Testis (tissue), 3 donors: Measurements from ENCODE around the gene MIGA2. TPM values are rescaled to one million over a fixed set of nuclear protein-coding genes. Genes with fewer than 3 reads are reported as not detected.

ENCODE experiments used
- DNase-seq: peaks from one replicate; pipeline ENCODE4 v3.0.0-alpha.2; 2019
- H3K27ac ChIP-seq, 2 donors: fragments of 200-600 bp; sonication (generic); one replicate each; pipeline ENCODE4 v1.5.1; 2019
- H3K27me3 ChIP-seq: fragments of 200-600 bp; sonication (generic); one replicate; pipeline ENCODE4 v1.5.1; 2019
- H3K36me3 ChIP-seq: fragments of 200-600 bp; sonication (generic); one replicate; pipeline ENCODE4 v1.5.1; 2017; ENCODE audit warnings: low read depth; ENCODE audit errors: missing control alignments
- H3K4me1 ChIP-seq: fragments of 200-600 bp; sonication (generic); one replicate; pipeline ENCODE4 v1.5.1; 2019
- H3K4me3 ChIP-seq, 2 donors: fragments of 200-600 bp; sonication (generic); one replicate each; pipeline ENCODE4 v1.5.1; 2017 to 2019
- H3K9me3 ChIP-seq: fragments of 200-600 bp; sonication (generic); one replicate; pipeline ENCODE4 v1.5.1; 2017
- CTCF ChIP-seq, 3 experiments: fragments of 450-650 bp in 2 of 3; fragments of 200-600 bp in 1 of 3; sonication (generic) in 1 of 3; IDR thresholded peaks; one replicate each; pipeline ENCODE4 v1.5.1; 2016 to 2019; ENCODE audit warnings: antibody characterized with exemption in 3 of 3, mild to moderate bottlenecking in 2 of 3, moderate library complexity in 1 of 3
- POLR2A ChIP-seq: fragments of 450-650 bp; IDR thresholded peaks from one replicate; pipeline ENCODE4 v1.6.1; 2017; ENCODE audit warnings: antibody characterized with exemption, mild to moderate bottlenecking, moderate library complexity
- WGBS, 2 donors: methylation state at CpG; one replicate each; pipeline ENCODE4 v1.1.5; 2018; 5-methylcytosine and 5-hydroxymethylcytosine counted together
- intact Hi-C: fragments of 100-400 bp; cut with DNase I; formaldehyde crosslinking; loops from one replicate; pipeline ENCODE4 v1.15.1; 2023; ENCODE audit warnings: low total_unique reads
- polyA plus RNA-seq: library from polyadenylated mRNA; stranded (reverse); fragments of 350-450 nt; fragmentation: Illumina TruSeq; extraction: RNeasy Lipid Tissue Mini Kit (QIAGEN cat#74804); gene quantifications from one replicate; pipeline ENCODE4 v1.2.3, GENCODE V29; 2014; ENCODE audit warnings: low read depth, low replicate concordance; ENCODE audit not compliant: insufficient read depth
- total RNA-seq, 2 donors: library from RNA; depleted of rRNA; stranded (reverse); fragments of >200 nt; gene quantifications; one replicate each; pipeline ENCODE4 v1.2.3, GENCODE V29; 2016

The MIGA2 gene
- total and polyA plus RNA-seq, 3 donors from 2014 or later = 22.9 to 42.7 (median 42.0) TPM

DNA sequence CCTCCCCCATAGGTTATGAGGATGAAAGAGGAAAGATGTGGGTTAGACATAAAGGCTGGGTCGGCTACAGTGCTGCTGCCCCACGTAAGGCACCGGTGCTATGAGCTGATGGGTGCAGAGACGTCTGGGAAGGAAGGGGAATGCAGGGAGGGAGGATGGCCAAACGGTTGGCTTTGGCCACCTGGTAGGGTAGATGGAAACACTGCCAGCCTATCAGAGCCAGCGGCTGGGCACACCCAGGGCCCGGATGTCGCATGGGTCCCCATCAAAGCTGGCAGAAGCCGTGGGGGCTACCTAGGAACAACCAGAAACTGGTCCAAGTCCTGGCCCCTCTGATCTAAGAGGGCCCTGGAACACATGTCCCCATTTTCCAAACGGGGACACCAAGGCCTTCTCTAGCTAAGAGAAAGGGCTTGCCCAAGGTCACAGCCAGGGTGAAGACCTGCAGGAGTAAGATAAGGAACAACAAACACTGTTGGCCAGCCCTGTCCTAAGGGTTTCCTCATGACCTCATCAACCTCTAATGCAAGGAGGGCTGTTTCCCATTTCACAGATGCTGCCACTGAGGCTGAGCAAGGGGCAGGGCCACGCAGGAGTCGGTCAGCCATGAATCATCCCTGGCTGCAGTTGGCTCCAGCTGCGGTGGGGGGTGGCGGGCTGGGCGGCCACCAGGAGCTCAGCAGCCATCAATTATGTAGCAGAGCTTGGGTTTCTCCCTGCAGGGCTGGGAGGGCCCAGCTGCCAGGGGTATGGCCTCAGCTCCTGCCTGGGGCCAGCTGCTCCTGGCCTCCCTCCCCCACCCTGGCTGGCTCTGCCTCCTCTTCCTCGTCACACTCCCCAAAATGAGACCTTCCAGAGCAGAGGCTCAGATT, 13.2 kb upstream of the MIGA2 start:
- H3K27me3 ChIP-seq = no peaks in the 10 kb centered on the region
- H3K36me3 ChIP-seq = no peaks in the 10 kb centered on the region
- H3K9me3 ChIP-seq = no peaks in the 10 kb centered on the region
- no peak overlapping the region for H3K27ac ChIP-seq
- intact Hi-C loops = no loop called here
- H3K4me1 ChIP-seq = peaks cover 35% of the 10 kb centered on the region
- H3K4me3 ChIP-seq = no peak overlapping the region
- TF ChIP-seq POLR2A = no peak
- TF ChIP-seq CTCF (IDR thresholded peaks at IDR 0.05) = no peak
- WGBS, 2 donors = 70 to 82% methylated on average over 14 to 16 of the region's 16 CpGs
- peak; percentile 39 for DNase-seq

DNA sequence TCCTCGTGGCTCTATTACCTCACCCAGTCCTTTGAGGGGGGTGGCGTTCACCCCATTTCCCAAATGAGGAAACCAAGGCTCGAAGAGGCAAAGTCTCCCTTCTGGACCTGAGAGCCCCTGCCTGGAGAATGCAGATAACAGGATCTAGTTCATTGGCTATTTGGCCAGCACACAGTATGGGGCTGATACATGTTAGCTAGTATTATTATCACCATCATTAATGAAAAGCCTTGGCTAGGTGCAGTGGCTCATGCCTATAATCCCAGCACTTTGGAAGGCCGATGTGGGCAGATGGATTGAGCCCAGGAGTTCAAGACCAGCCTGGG, 12.6 kb upstream of the MIGA2 start:
- no peak overlapping the region for H3K27ac ChIP-seq
- H3K36me3 ChIP-seq = no peaks in the 10 kb centered on the region
- intact Hi-C loops = no loop called here
- no peaks in the 10 kb centered on the region for H3K27me3 ChIP-seq
- no peak for DNase-seq
- TF ChIP-seq POLR2A = no peak
- no peak for TF ChIP-seq CTCF (IDR thresholded peaks at IDR 0.05)
- H3K4me1 ChIP-seq = peaks cover 35% of the 10 kb centered on the region
- H3K9me3 ChIP-seq = no peaks in the 10 kb centered on the region
- H3K4me3 ChIP-seq = no peak overlapping the region
- whole genome bisulfite sequencing, 2 donors = 54 to 64% methylated on average over 4 of the region's 4 CpGs

DNA sequence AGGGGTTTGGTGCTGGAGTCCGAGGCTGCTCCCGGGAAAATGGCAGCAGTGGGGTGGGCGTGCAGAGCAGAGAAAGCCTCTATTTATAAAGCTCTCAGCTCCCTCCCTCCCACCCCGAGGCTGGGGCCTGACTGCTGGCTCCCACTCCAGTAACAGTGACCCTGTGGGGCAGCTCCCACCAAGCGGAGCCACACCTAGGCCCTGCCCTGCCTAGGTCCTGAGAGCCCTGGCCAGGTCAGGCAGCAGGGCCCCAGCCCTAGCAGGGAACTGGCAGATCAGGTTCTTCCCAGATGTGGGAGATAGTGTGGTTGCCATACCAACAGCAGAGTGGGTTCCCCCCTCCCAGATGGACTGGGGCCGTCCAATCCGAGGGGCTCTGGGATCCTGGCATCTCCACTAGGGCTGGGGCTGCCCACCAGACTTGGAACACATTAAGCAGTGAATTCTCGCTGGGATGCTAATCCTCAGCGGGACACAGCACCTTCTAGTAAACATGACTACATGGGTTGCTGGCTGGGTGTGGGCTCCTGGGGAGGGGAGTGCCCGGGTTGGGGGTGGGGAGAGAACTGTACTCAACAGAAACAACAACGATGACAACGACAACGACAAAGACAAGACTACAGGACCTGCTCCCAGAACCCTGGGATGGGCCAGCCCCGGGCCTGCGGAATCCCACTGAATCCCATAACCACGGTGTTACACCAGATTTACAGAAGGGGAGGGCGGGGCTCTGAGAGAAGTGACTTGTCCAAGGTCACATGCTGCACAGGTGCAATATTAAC, 9.8 kb upstream of the MIGA2 start:
- Histone ChIP-seq H3K4me1 (peaks cover 41% of the 10 kb centered on the region), H3K9me3 (no peaks in the 10 kb centered on the region), H3K27me3 (no peaks in the 10 kb centered on the region), H3K27ac (peak overlapping the region in 1 of 2 donors; percentile 43), H3K4me3 (no peak overlapping the region), H3K36me3 (no peaks in the 10 kb centered on the region)
- TF ChIP-seq CTCF (IDR thresholded peaks at IDR 0.05) (no peak), POLR2A (no peak)
- DNase-seq = no peak
- 26 to 29% methylated on average over 11 to 17 of the region's 17 CpGs for WGBS, 2 donors
- intact Hi-C loops = no loop called here

DNA sequence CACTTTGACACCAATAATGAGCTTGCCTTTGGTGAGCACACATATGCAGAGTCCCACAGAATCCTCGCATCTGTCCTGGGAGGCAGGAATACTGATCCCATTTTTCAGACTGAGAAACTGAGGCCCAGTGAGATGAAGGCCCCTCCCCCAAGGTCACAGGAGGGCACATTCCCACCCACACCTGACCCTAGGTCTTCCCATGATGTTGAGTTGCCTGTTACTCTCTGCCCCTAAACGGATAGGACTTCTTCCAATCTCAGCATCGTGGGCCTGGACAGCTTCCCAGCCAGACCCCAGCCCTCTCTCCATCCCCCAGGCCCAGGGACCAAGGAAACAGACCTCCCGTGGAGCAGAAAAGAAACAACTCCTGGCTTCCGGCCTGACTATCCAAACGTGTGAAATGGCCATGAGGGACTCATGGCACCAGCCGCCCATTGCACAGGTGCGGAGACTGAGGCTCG, 9.2 kb upstream of the MIGA2 start:
- Histone ChIP-seq H3K27ac (peak overlapping the region; percentile 33 to 68), H3K36me3 (no peaks in the 10 kb centered on the region), H3K4me3 (peak overlapping the region; percentile 68 to 73), H3K9me3 (no peaks in the 10 kb centered on the region), H3K4me1 (peaks cover 38% of the 10 kb centered on the region), H3K27me3 (no peaks in the 10 kb centered on the region)
- TF ChIP-seq CTCF (IDR thresholded peaks at IDR 0.05) (no peak), POLR2A (no peak)
- intact Hi-C loops = no loop called here
- DNase-seq = no peak
- 13 to 29% methylated on average over 9 of the region's 9 CpGs for WGBS, 2 donors
